ENCODE data around the gene CSNK1E.
"Not testable (repeated sequence)": the region's sequence is repeated elsewhere in the genome, so short reads cannot be mapped to it uniquely, and the experiment has no call there.

DNA sequence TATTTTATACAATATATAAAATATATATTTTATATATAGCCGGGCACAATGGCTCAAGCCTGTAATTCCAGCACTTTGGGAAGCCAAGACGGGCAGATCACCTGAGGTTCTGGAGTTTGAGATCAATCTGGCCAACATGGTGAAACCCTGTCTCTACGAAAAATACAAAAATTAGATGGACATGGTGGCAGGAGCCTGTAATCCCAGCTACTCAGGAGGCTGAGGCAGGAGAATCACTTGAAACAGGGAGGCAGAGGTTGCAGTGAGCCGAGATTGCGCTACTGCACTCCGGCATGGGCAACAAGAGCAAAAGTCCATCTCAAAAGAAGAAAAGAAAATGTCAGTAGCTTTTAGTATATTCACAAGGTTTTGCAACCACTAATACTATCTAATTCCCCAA, 22.7 kb upstream of the CSNK1E start:
- not testable (repeated sequence) for TF ChIP-seq GLIS3 (CRISPR knock-in tag; IDR thresholded peaks at IDR 0.05); ZFP3 (CRISPR knock-in tag; IDR thresholded peaks at IDR 0.05); ESRRG (CRISPR knock-in tag; IDR thresholded peaks at IDR 0.05); PPARA (CRISPR knock-in tag; IDR thresholded peaks at IDR 0.05; ENCODE audit: borderline replicate concordance); TOX (CRISPR knock-in tag; IDR thresholded peaks at IDR 0.05; ENCODE audit: borderline replicate concordance); OSR1 (CRISPR knock-in tag; IDR thresholded peaks at IDR 0.05)
- TF ChIP-seq, protein P1, sequence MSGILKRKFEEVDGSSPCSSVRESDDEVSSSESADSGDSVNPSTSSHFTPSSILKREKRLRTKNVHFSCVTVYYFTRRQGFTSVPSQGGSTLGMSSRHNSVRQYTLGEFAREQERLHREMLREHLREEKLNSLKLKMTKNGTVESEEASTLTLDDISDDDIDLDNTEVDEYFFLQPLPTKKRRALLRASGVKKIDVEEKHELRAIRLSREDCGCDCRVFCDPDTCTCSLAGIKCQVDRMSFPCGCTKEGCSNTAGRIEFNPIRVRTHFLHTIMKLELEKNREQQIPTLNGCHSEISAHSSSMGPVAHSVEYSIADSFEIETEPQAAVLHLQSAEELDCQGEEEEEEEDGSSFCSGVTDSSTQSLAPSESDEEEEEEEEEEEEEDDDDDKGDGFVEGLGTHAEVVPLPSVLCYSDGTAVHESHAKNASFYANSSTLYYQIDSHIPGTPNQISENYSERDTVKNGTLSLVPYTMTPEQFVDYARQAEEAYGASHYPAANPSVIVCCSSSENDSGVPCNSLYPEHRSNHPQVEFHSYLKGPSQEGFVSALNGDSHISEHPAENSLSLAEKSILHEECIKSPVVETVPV (CRISPR knock-in tag; IDR thresholded peaks at IDR 0.05) = not testable (repeated sequence)
- TF ChIP-seq, protein P2, sequence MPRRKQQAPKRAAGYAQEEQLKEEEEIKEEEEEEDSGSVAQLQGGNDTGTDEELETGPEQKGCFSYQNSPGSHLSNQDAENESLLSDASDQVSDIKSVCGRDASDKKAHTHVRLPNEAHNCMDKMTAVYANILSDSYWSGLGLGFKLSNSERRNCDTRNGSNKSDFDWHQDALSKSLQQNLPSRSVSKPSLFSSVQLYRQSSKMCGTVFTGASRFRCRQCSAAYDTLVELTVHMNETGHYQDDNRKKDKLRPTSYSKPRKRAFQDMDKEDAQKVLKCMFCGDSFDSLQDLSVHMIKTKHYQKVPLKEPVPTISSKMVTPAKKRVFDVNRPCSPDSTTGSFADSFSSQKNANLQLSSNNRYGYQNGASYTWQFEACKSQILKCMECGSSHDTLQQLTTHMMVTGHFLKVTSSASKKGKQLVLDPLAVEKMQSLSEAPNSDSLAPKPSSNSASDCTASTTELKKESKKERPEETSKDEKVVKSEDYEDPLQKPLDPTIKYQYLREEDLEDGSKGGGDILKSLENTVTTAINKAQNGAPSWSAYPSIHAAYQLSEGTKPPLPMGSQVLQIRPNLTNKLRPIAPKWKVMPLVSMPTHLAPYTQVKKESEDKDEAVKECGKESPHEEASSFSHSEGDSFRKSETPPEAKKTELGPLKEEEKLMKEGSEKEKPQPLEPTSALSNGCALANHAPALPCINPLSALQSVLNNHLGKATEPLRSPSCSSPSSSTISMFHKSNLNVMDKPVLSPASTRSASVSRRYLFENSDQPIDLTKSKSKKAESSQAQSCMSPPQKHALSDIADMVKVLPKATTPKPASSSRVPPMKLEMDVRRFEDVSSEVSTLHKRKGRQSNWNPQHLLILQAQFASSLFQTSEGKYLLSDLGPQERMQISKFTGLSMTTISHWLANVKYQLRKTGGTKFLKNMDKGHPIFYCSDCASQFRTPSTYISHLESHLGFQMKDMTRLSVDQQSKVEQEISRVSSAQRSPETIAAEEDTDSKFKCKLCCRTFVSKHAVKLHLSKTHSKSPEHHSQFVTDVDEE (CRISPR knock-in tag; IDR thresholded peaks at IDR 0.05) = not testable (repeated sequence)

All from SK-N-SH treated with all-trans-retinoic acid at 6 μM for 48 hours (cell line).